ENCODE results near the gene LRRC45.

The LRRC45 gene

GRCh38 chr17:81996757-81997441, 26.2 kb upstream of the LRRC45 start:
- peak; percentile 6 for DNase-seq
- Histone ChIP-seq H3K9me3 (ENCODE audit: severe bottlenecking) (no peaks in the 10 kb centered on the region), H3K27me3 (ENCODE audit: insufficient read depth, low read depth, severe bottlenecking) (no peaks in the 10 kb centered on the region), H3K36me3 (peaks cover 34% of the 10 kb centered on the region), H3K4me3 (ENCODE audit: low read depth, low read length) (no peak overlapping the region), H3K27ac (no peak overlapping the region)
- TF ChIP-seq CTCF (IDR thresholded peaks at IDR 0.05; ENCODE audit: low read depth, low read length): no peak

DNA sequence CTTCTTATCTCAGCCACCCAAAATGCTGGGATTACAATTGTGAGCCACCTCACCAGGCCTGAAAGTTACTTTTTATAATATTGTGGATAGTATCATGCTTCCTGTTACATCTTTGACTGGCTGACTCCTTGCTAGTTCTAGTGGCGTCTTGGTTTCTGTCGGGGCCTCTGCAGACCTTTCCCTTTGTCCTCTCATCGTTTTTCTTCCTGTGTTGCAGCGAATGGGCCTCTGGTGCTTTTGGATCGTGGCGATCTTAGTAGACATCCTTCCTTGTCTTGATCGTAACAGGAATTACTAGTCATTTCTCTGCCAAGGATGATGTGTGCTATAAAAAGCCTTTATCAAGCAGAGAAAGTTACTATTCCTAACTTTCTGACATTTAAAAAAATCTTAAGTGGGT, 24.9 kb upstream of the LRRC45 start:
- H3K9me3 ChIP-seq (ENCODE audit: severe bottlenecking): no peaks in the 10 kb centered on the region
- no peak for TF ChIP-seq CTCF (IDR thresholded peaks at IDR 0.05; ENCODE audit: low read depth, low read length)
- peaks cover 31% of the 10 kb centered on the region for H3K36me3 ChIP-seq
- H3K27me3 ChIP-seq (ENCODE audit: insufficient read depth, low read depth, severe bottlenecking): no peaks in the 10 kb centered on the region
- H3K4me3 ChIP-seq (ENCODE audit: low read depth, low read length): no peak overlapping the region
- DNase-seq: no peak
- no peak overlapping the region for H3K27ac ChIP-seq

- TF ChIP-seq CTCF (IDR thresholded peaks at IDR 0.05; ENCODE audit: low read depth, low read length): no peak
These were observed 24.2 kb upstream of the LRRC45 start for GRCh38 chr17:81998691-81999438.

DNA sequence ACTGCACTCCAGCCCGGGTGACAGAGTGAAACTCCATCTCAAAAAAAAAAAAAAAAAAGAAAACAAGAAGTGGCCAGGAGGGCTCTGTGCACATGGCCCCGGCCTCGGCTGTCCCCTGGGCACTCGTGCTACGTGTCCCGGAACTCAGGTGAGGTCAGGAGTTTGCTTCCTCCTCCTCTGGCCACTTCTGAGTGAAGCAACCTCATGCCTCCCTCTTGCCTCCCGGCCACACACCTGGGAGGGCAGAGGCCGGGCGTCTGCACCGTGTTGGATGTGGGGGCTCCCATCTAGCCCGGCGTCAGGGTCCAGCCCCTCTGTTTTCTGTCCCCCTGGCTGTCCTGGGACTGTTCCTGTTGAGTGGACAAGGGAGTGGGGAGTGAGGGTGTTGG, 23.5 kb upstream of the LRRC45 start:
- Histone ChIP-seq H3K4me3 (ENCODE audit: low read depth, low read length) (no peak overlapping the region), H3K27me3 (ENCODE audit: insufficient read depth, low read depth, severe bottlenecking) (no peaks in the 10 kb centered on the region), H3K27ac (no peak overlapping the region), H3K36me3 (peaks cover 18% of the 10 kb centered on the region), H3K9me3 (ENCODE audit: severe bottlenecking) (no peaks in the 10 kb centered on the region)
- no peak for TF ChIP-seq CTCF (IDR thresholded peaks at IDR 0.05; ENCODE audit: low read depth, low read length)
- DNase-seq: no peak

More at GRCh38 chr17:81998691-81999438, 24.2 kb upstream of the LRRC45 start:
- Histone ChIP-seq H3K27me3 (ENCODE audit: insufficient read depth, low read depth, severe bottlenecking) (no peaks in the 10 kb centered on the region), H3K9me3 (ENCODE audit: severe bottlenecking) (no peaks in the 10 kb centered on the region), H3K36me3 (peaks cover 25% of the 10 kb centered on the region), H3K27ac (no peak overlapping the region), H3K4me3 (ENCODE audit: low read depth, low read length) (no peak overlapping the region)
- no peak for DNase-seq

- Histone ChIP-seq H3K36me3 (peaks cover 14% of the 10 kb centered on the region), H3K9me3 (ENCODE audit: severe bottlenecking) (no peaks in the 10 kb centered on the region), H3K27ac (peak overlapping the region; percentile 60), H3K4me3 (ENCODE audit: low read depth, low read length) (no peak overlapping the region), H3K27me3 (ENCODE audit: insufficient read depth, low read depth, severe bottlenecking) (no peaks in the 10 kb centered on the region)
- no peak for TF ChIP-seq CTCF (IDR thresholded peaks at IDR 0.05; ENCODE audit: low read depth, low read length)
- DNase-seq: no peak
These were observed 22.9 kb upstream of the LRRC45 start for GRCh38 chr17:81999976-82000802.

Measured in WERI-Rb-1 (cell line).